Measurements from ENCODE around the gene ERAL1.

Gene ERAL1

DNA sequence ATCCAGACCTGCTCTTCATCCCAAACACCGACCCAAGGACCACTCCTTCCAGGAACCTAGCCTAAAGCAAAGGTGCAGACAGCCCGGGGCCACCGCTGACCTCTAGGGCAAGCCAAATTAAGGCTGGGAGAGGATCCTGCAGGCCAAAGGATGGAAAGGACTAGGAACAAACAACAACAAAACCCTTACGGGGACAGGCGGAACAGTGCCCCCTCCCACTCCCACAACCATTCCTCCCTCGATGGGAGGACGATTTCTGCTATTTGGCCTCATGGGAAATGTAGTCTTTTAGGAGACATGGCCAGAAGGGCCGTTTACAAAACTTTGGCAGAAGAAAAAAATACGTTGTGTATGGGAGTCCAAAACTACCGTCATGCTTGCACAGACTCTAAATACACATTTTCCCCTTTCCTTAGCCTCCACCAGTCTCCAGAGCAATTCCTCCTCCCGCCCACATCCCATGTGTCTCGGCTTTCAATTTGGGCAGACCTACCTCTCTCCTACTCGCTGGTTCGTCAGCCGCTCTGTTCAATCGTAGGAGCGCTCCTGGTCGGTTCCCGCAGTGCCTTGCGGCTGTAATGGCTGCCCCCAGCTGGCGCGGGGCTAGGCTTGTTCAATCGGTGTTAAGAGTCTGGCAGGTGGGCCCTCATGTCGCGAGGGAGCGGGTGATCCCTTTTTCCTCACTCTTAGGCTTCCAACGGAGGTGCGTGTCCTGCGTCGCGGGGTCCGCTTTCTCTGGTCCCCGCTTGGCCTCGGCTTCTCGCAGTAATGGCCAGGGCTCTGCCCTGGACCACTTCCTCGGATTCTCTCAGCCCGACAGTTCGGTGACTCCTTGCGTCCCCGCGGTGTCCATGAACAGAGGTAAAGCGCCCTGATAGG, at the start of gene ERAL1:
Gene ERAL1, plus strand, starts transcription at position 560 of the 879 bp plus-strand sequence. Its CDS starts 19 bp downstream, at position 579.
- H3K4me1 Mint-ChIP-seq: peaks cover 11% of the 10 kb centered on the region
- peak; percentile 100 for ATAC-seq (replicated peaks; ENCODE audit: extremely low read depth, poor library complexity, severe bottlenecking)
- peak; percentile 65 to 71 for DNase-seq (ENCODE audit: low spot score in 2 of 2)
- peak within 1 kb of the TSS; percentile 84 for H3K4me3 Mint-ChIP-seq
- H3K36me3 Mint-ChIP-seq (ENCODE audit: insufficient read depth): peaks cover 16% of the 10 kb centered on the region
- H3K27me3 Mint-ChIP-seq: no peaks in the 10 kb centered on the region
- H3K27ac Mint-ChIP-seq (ENCODE audit: low read depth): peak within 1 kb of the TSS; percentile 71
- H3K9me3 Mint-ChIP-seq: no peaks in the 10 kb centered on the region

DNA sequence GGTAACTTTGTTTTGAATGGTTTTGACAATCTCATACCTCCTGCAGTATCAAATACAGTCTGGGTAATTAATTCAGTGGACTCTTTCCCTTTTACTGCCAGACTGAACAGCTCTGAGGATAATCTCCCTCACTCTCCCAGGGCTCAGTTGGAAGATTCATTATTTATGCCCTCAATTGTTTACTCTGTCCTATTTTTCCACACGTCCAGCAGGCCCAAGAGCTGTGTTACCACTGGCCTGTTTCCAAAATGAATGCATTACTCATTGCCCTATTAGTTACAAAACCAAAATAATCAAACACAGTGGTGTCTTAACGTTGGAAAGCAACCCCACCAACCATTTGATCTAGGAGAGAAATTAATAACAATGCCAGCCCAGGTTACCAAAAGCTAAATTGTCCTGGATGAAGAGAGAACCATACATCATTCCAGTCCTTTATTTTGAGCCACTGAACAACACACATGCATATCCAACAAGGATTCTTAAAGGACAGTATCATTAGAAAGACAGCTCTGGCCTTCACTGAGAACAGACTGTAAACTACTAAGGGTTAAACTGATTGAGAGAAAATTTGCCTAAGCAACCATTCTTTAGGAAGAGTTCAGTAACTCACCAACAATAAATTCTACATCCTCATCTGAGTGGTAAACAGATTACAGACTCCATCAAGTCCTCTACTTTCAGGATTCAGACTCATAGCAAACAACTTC, 46.7 kb upstream of the ERAL1 start:
- Mint-ChIP-seq H3K27ac (ENCODE audit: low read depth) (no peak overlapping the region), H3K4me1 (peaks cover 17% of the 10 kb centered on the region), H3K27me3 (no peaks in the 10 kb centered on the region), H3K36me3 (ENCODE audit: insufficient read depth) (peaks cover 24% of the 10 kb centered on the region), H3K9me3 (no peaks in the 10 kb centered on the region), H3K4me3 (no peak overlapping the region)
- DNase-seq (ENCODE audit: low spot score in 2 of 2): no peak
- no peak for ATAC-seq (replicated peaks; ENCODE audit: extremely low read depth, poor library complexity, severe bottlenecking)

DNA sequence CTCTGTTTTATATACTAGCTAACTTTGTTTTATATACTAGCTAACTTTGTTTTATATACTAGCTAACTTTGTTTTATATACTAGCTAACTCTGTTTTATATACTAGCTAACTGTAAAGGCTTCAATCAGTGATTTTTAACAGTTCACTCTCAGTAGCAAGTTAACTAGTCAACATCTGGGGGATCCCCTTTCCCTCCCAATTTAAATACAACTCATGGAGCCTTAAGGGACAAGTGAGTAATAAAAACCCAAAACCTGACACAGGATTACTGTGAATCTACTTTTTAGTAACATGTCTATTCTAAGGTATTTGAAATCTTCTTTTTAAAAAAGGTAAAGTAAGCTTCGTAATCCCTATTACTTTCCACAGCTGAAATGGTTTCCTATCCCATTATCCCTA, 44.4 kb upstream of the ERAL1 start:
- H3K4me1 Mint-ChIP-seq: peaks cover 19% of the 10 kb centered on the region
- H3K4me3 Mint-ChIP-seq: no peak overlapping the region
- H3K27me3 Mint-ChIP-seq: no peaks in the 10 kb centered on the region
- DNase-seq (ENCODE audit: low spot score in 2 of 2) (no peak), ATAC-seq (replicated peaks; ENCODE audit: extremely low read depth, poor library complexity, severe bottlenecking) (no peak)
- H3K27ac Mint-ChIP-seq (ENCODE audit: low read depth): no peak overlapping the region
- H3K9me3 Mint-ChIP-seq: no peaks in the 10 kb centered on the region
- H3K36me3 Mint-ChIP-seq (ENCODE audit: insufficient read depth): peaks cover 20% of the 10 kb centered on the region

DNA sequence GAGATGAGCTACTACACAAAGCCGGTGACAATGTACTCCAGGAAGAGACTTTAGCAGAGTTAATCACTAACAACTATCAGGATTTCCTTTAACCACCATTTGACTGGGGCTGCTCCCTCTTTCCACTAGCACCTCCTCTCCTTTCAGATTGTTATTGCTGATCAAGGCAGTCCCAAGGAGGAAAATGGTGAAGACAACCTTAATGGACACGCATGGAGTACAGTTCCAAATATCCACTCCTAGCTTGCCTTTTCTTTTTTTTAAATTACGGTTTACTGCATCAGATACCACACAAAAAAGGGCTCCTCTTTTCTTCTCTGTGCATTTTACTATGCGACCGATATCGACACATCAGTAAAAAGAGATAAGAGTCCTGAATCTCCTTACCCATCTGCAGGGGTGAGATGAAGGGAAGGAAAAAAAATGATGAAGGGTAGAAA, 43.1 kb upstream of the ERAL1 start:
- ATAC-seq (replicated peaks; ENCODE audit: extremely low read depth, poor library complexity, severe bottlenecking): no peak
- Mint-ChIP-seq H3K36me3 (ENCODE audit: insufficient read depth) (peaks cover 13% of the 10 kb centered on the region), H3K27ac (ENCODE audit: low read depth) (peak overlapping the region; percentile 79), H3K4me1 (peaks cover 19% of the 10 kb centered on the region), H3K27me3 (no peaks in the 10 kb centered on the region), H3K4me3 (peak overlapping the region; percentile 89), H3K9me3 (no peaks in the 10 kb centered on the region)
- no peak for DNase-seq (ENCODE audit: low spot score in 2 of 2)

DNA sequence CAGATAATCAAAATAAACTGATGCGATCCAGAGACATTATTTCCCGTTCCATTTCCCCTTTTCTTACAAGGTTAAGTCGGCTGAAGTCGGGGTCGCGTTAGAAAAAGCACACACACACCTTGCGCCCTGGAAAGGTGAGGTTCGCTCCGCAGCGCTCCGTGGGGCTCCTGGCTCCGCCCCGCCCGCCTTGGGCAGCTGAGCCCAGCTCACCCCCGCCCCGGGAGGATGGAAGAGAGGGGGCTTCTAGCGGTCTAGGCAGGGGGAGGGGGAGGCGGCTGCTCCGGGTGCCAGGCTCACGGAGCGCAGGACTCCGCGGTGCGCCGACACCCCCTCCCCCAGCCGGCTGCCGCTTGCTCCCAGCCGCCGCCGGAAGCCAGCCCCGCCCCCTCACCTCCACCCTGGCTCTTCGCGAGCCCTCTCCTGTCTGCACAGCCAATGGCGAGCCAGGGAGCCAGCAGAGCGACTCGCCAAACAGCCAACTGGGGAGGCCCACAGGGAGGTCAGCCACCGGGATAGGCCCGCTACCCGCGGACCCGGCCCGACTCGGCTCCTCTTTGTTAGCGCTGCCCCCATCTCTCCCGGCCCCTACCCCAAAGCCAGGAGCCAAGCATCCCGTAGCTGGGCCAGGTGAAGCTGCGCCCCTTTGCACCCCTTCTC, 42.6 kb upstream of the ERAL1 start:
- peak; percentile 84 to 92 for DNase-seq (ENCODE audit: low spot score in 2 of 2)
- Mint-ChIP-seq H3K27me3 (no peaks in the 10 kb centered on the region), H3K9me3 (no peaks in the 10 kb centered on the region), H3K4me1 (peaks cover 19% of the 10 kb centered on the region), H3K36me3 (ENCODE audit: insufficient read depth) (peaks cover 11% of the 10 kb centered on the region), H3K4me3 (peak overlapping the region; percentile 89), H3K27ac (ENCODE audit: low read depth) (peak overlapping the region; percentile 79)
- peak; percentile 99 for ATAC-seq (replicated peaks; ENCODE audit: extremely low read depth, poor library complexity, severe bottlenecking)

DNA sequence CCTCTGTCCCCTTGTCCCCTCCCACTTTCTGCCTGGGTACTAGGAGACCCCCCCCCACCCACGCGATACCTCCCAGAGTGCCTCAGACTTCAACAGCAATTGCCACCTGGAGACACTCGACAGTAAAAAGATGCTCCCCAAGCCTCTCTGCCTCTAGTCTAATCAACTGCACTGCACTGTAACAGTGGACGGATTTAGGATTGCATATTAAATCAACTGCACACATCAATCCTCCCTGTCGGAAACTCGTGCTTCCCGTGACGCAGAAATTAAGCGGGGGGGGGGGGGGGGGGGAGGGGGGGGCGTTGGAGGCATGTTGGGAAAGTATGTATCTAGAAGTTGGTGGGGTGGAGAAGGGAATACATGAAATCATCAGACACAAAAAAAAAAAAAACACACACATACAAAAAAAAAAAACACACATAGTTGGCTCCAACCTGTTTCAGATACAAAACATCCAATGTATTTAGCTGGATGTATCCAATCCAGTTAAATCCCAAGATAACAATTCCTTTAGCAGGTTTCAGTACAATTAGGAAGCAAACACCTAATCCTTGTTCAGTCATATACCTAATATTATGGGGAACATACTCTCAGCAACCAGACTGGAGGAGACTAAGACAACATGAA, 42.0 kb upstream of the ERAL1 start:
- H3K9me3 Mint-ChIP-seq: no peaks in the 10 kb centered on the region
- peak overlapping the region; percentile 89 for H3K4me3 Mint-ChIP-seq
- no peaks in the 10 kb centered on the region for H3K27me3 Mint-ChIP-seq
- ATAC-seq (replicated peaks; ENCODE audit: extremely low read depth, poor library complexity, severe bottlenecking) (peak; percentile 70), DNase-seq (ENCODE audit: low spot score in 2 of 2) (no peak)
- peak overlapping the region; percentile 79 for H3K27ac Mint-ChIP-seq (ENCODE audit: low read depth)
- H3K36me3 Mint-ChIP-seq (ENCODE audit: insufficient read depth): peaks cover 13% of the 10 kb centered on the region
- peaks cover 18% of the 10 kb centered on the region for H3K4me1 Mint-ChIP-seq

DNA sequence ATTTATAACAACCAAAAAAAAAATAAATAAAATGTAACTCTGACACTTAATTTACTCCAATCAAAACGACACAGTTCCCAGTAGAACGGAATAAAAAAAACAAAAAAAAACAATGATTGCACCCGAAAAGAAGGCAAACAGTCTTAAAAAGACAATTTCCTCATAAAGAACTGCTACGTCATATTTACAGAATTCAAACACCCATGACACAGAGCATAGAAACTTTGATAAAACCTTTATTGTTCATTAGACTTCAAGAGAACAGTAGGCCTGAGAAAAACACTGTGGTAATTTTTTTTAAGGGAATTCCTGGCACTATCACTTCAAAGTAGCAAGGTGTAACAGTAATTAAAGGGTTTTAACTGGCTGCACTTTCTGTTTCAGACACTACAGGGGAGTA, 38.3 kb upstream of the ERAL1 start:
- H3K4me1 Mint-ChIP-seq: peaks cover 17% of the 10 kb centered on the region
- ATAC-seq (replicated peaks; ENCODE audit: extremely low read depth, poor library complexity, severe bottlenecking): no peak
- no peak for DNase-seq (ENCODE audit: low spot score in 2 of 2)
- peaks cover 11% of the 10 kb centered on the region for H3K36me3 Mint-ChIP-seq (ENCODE audit: insufficient read depth)
- no peaks in the 10 kb centered on the region for H3K27me3 Mint-ChIP-seq
- H3K27ac Mint-ChIP-seq (ENCODE audit: low read depth): peak overlapping the region; percentile 46
- H3K9me3 Mint-ChIP-seq: no peaks in the 10 kb centered on the region
- no peak overlapping the region for H3K4me3 Mint-ChIP-seq

DNA sequence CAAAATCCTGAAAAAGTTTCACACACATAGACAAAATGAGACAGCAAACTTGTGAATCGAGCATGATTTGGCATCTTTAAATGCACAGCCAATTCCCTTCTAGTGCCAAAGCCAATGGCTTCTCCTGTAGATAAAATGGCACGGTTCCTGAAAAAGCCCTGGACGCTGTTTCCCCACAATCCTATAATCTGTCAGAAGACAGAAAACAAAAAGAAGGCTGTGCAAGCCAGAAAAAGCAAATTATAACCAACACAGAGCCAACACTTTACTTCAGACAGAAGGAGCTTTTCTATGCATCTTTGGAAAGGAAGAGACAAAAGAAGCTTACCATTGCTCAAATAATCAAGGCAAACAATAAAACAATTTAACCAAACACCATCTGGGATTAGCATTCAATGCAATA, 36.0 kb upstream of the ERAL1 start:
- no peak for ATAC-seq (replicated peaks; ENCODE audit: extremely low read depth, poor library complexity, severe bottlenecking)
- Mint-ChIP-seq H3K27me3 (no peaks in the 10 kb centered on the region), H3K36me3 (ENCODE audit: insufficient read depth) (peaks cover 4% of the 10 kb centered on the region), H3K27ac (ENCODE audit: low read depth) (peak overlapping the region; percentile 52), H3K4me3 (no peak overlapping the region), H3K4me1 (peaks cover 17% of the 10 kb centered on the region), H3K9me3 (no peaks in the 10 kb centered on the region)
- DNase-seq (ENCODE audit: low spot score in 2 of 2): no peak

DNA sequence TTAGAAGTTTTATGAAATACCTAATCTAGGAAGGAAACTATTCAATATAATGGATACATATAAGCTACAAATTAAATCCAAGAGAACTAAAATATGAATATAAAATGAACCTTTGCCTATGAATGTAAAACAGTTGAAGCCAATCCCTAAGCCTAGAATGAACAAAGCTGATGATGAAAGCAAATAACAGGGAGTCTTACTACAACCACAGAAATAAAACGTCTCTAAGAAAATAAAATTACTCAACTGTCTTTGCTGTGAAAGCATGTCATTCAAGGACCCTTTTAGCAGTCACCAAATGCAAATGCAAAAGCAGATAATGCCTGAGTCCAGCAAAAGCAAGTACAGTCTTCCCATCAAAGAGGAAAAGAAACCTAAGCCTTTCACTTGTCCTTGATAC, 35.2 kb upstream of the ERAL1 start:
- no peak for ATAC-seq (replicated peaks; ENCODE audit: extremely low read depth, poor library complexity, severe bottlenecking)

DNA sequence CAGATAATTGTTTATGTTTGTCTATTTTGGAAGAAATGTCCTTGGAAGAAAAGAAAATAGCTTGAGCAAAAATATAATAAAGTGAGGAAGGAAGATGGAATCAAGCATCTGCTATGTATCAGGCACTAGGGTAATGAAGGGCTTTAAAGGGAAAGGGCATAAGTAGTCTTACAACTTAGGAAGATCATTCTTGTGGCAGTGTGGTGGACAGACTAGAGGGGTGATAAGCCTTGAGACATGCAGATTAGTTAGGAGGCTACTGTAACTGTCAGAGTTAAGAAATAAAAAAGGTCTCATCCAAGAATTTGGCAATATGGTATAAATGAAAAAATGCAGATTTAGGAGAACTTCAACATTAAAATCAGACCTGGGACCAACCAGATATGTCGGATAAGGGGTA, 27.1 kb upstream of the ERAL1 start:
- Mint-ChIP-seq H3K4me1 (peaks cover 13% of the 10 kb centered on the region), H3K9me3 (no peaks in the 10 kb centered on the region), H3K36me3 (ENCODE audit: insufficient read depth) (peaks cover 15% of the 10 kb centered on the region), H3K27me3 (no peaks in the 10 kb centered on the region), H3K4me3 (no peak overlapping the region), H3K27ac (ENCODE audit: low read depth) (no peak overlapping the region)
- ATAC-seq (replicated peaks; ENCODE audit: extremely low read depth, poor library complexity, severe bottlenecking) (no peak), DNase-seq (ENCODE audit: low spot score in 2 of 2) (no peak)

More for the DNA sequence above, 35.2 kb upstream of the ERAL1 start:
- no peak for DNase-seq (ENCODE audit: low spot score in 2 of 2)
- peaks cover 6% of the 10 kb centered on the region for H3K36me3 Mint-ChIP-seq (ENCODE audit: insufficient read depth)
- H3K4me3 Mint-ChIP-seq: no peak overlapping the region
- H3K27me3 Mint-ChIP-seq: no peaks in the 10 kb centered on the region
- H3K27ac Mint-ChIP-seq (ENCODE audit: low read depth): peak overlapping the region; percentile 52
- no peaks in the 10 kb centered on the region for H3K9me3 Mint-ChIP-seq
- peaks cover 17% of the 10 kb centered on the region for H3K4me1 Mint-ChIP-seq

DNA sequence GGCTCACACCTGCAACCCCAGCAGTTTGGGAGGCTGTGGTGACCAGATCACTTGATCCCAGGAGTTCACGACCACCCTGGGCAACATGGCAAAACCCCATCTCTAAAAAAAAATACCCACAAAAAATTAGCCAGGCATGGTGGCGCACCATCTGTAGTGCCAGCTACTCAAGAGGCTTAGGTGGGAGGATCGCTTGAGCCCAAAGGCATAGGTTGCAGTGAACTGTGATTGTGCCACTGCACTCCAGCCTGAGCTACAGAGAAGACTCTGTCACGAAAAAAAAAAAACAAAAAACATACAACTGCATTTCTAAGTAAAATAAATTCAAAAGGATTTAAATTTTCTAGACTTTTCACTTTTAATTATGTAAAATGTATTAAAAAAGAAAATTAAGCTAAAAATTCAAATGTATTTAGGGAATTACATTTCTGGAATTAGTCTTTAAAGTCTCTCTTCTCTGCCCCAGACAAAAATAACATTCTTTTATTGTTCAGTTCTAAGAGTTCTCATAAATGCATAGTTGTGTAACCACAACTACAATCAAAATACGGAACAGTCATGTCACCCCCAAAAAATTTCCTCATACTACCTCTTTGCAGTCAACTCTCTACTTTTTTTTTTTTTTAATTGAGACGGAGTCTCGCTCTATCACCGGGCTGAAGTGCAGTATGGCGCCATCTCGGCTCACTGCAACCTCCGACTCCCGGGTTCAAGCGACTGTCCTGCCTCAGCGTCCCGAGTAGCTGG, 26.3 kb upstream of the ERAL1 start:
- DNase-seq (ENCODE audit: low spot score in 2 of 2) (no peak), ATAC-seq (replicated peaks; ENCODE audit: extremely low read depth, poor library complexity, severe bottlenecking) (no peak)
- no peaks in the 10 kb centered on the region for H3K27me3 Mint-ChIP-seq
- peaks cover 15% of the 10 kb centered on the region for H3K36me3 Mint-ChIP-seq (ENCODE audit: insufficient read depth)
- H3K9me3 Mint-ChIP-seq: no peaks in the 10 kb centered on the region
- H3K4me1 Mint-ChIP-seq: peaks cover 9% of the 10 kb centered on the region
- no peak overlapping the region for H3K4me3 Mint-ChIP-seq
- no peak overlapping the region for H3K27ac Mint-ChIP-seq (ENCODE audit: low read depth)

DNA sequence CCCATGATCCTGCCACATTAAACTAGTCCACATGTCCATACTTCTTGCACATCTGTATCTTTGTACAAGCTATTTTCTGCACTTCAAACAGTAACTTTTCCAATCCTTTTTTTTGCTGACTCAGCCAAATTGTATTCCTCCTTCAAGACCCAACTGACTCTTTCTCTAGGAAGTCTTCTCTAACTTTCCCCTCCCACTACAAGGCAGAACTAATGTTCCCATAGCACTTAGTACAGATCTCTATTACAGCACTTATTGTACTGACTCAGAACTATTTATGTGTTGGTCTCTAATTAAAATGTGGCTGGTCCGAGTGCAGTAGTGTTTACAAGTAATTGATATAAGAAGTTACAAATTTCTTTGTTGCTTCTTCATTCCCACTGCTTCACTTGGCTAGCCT, 20.4 kb upstream of the ERAL1 start:
- Mint-ChIP-seq H3K4me3 (no peak overlapping the region), H3K4me1 (peaks cover 20% of the 10 kb centered on the region), H3K36me3 (ENCODE audit: insufficient read depth) (peaks cover 12% of the 10 kb centered on the region), H3K27me3 (no peaks in the 10 kb centered on the region), H3K27ac (ENCODE audit: low read depth) (no peak overlapping the region), H3K9me3 (no peaks in the 10 kb centered on the region)
- DNase-seq (ENCODE audit: low spot score in 2 of 2): no peak
- ATAC-seq (replicated peaks; ENCODE audit: extremely low read depth, poor library complexity, severe bottlenecking): no peak

Data from central memory CD8-positive, alpha-beta T cell (primary cell).